B cell (primary cell): ENCODE measurements around the gene CBLN1. TPM values are rescaled to one million over a fixed set of nuclear protein-coding genes. Genes with fewer than 3 reads are reported as not detected.

Source experiments
- ATAC-seq: fragments of 200-7000 bp; cut with Tn5 transposase; one replicate; pipeline ENCODE4 v1.10.0; 2021; ENCODE audit warnings: low read depth, mild to moderate bottlenecking, moderate number of reproducible peaks, moderate library complexity
- CTCF ChIA-PET: fragments of 350-600 bp; sonication (Branson Sonifier 250); formaldehyde crosslinking; loops from one replicate; lab custom pipeline; 2021; ENCODE audit warnings: antibody characterized with exemption, inconsistent platforms; lab: Charles Lee
- POLR2A ChIA-PET: fragments of 350-600 bp; sonication (Branson Sonifier 250); formaldehyde crosslinking; loops from one replicate; lab custom pipeline; 2021; ENCODE audit warnings: antibody characterized with exemption; lab: Charles Lee
- DNase-seq: peaks from one replicate; pipeline ENCODE4 v3.0.0; 2013
- H2AFZ ChIP-seq: 2 replicates; pipeline ENCODE4 v1.6.1; 2012; ENCODE audit warnings: mild to moderate bottlenecking, low read depth, low read length; ENCODE audit not compliant: insufficient read depth, poor library complexity, severe bottlenecking
- H3K27ac ChIP-seq, 2 donors: 1 replicate in 1 of 2; 2 replicates in 1 of 2; pipeline ENCODE4 v1.5.1; 2012 to 2013; ENCODE audit warnings: low read length in 2 of 2, mild to moderate bottlenecking in 2 of 2, moderate library complexity in 1 of 2
- H3K27me3 ChIP-seq, 4 experiments: fragments of 200-600 bp in 1 of 4; sonication (generic) in 1 of 4; replicated peaks in 1 of 4; 1 replicate in 2 of 4; 2 replicates in 2 of 4; pipeline versions ENCODE4 v1.6.1 to v1.7.0; 2013 to 2016; ENCODE audit warnings: low read length in 3 of 4, mild to moderate bottlenecking in 2 of 4, mixed read lengths in 1 of 4, moderate library complexity in 1 of 4; ENCODE audit not compliant: insufficient read depth in 4 of 4, control insufficient read depth in 3 of 4; ENCODE audit errors: control extremely low read depth in 1 of 4
- H3K36me3 ChIP-seq, 2 experiments: replicated peaks in 1 of 2; 1 replicate in 1 of 2; 2 replicates in 1 of 2; pipeline versions ENCODE4 v1.6.1 to v1.7.1; 2013; ENCODE audit warnings: low read length in 1 of 2; ENCODE audit not compliant: insufficient read depth in 2 of 2, control insufficient read depth in 1 of 2; ENCODE audit errors: control extremely low read depth in 1 of 2, extremely low read depth in 1 of 2
- H3K4me1 ChIP-seq, 2 donors: fragments of 200-600 bp in 1 of 2; sonication (generic) in 1 of 2; 1 replicate in 1 of 2; 2 replicates in 1 of 2; pipeline versions ENCODE4 v1.5.1 to v1.6.1; 2013 to 2017; ENCODE audit warnings: low read length in 2 of 2; ENCODE audit not compliant: control insufficient read depth in 2 of 2, insufficient read depth in 2 of 2
- H3K4me2 ChIP-seq: replicated peaks from 2 replicates; pipeline ENCODE3; 2012; ENCODE audit warnings: mild to moderate bottlenecking, low read depth, low read length; ENCODE audit not compliant: poor library complexity, severe bottlenecking
- H3K4me3 ChIP-seq, 5 experiments: fragments of 200-600 bp in 1 of 5; sonication (generic) in 1 of 5; 1 replicate in 3 of 5; 2 replicates in 2 of 5; pipeline versions ENCODE4 v1.5.1 to v1.7.0; 2011 to 2016; ENCODE audit warnings: low read length in 4 of 5, mild to moderate bottlenecking in 4 of 5, low read depth in 2 of 5, control low read depth in 1 of 5, moderate library complexity in 1 of 5; ENCODE audit not compliant: insufficient read depth in 1 of 5; ENCODE audit errors: control extremely low read depth in 1 of 5, extremely low read depth in 1 of 5
- H3K79me2 ChIP-seq: fragments of 200-600 bp; sonication (generic); one replicate; pipeline ENCODE4 v1.6.0; 2016; ENCODE audit warnings: low read length; ENCODE audit not compliant: control insufficient read depth, insufficient read depth
- H3K9ac ChIP-seq: fragments of 200-600 bp; sonication (generic); 2 replicates; pipeline ENCODE4 v1.6.1; 2017; ENCODE audit warnings: mild to moderate bottlenecking, low read length, moderate library complexity
- H3K9me3 ChIP-seq, 3 donors: one replicate each; pipeline versions ENCODE4 v1.6.1 to v1.7.1; 2013; ENCODE audit warnings: low read length in 2 of 3; ENCODE audit not compliant: control insufficient read depth in 2 of 3, insufficient read depth in 1 of 3; ENCODE audit errors: control extremely low read depth in 1 of 3
- H4K20me1 ChIP-seq: 2 replicates; pipeline ENCODE4 v1.6.0; 2012; ENCODE audit warnings: mild to moderate bottlenecking, low read length; ENCODE audit not compliant: insufficient read depth, control insufficient read depth, poor library complexity, severe bottlenecking
- H3K27ac Mint-ChIP-seq: one replicate; pipeline ENCODE4 v1.8.0; 2021; ENCODE audit warnings: mixed read lengths
- H3K27me3 Mint-ChIP-seq: one replicate; pipeline ENCODE4 v1.8.0; 2021; ENCODE audit warnings: mixed read lengths
- H3K4me1 Mint-ChIP-seq: one replicate; pipeline ENCODE4 v1.8.0; 2021; ENCODE audit warnings: mixed read lengths
- H3K4me3 Mint-ChIP-seq: one replicate; pipeline ENCODE4 v1.8.0; 2021; ENCODE audit warnings: mixed read lengths
- H3K9me3 Mint-ChIP-seq: one replicate; pipeline ENCODE4 v1.8.0; 2022; ENCODE audit warnings: mixed read lengths; ENCODE audit not compliant: insufficient read depth
- EZH2 ChIP-seq: IDR thresholded peaks from 2 replicates; pipeline ENCODE4 v1.6.1; 2012; ENCODE audit warnings: borderline replicate concordance, low read depth, mild to moderate bottlenecking, moderate library complexity, low read length; ENCODE audit not compliant: insufficient read depth, poor library complexity, severe bottlenecking
- WGBS: methylation state at CpG from one replicate; pipeline ENCODE4 v1.1.5; 2013; ENCODE audit warnings: missing lambda C conversion rate; ENCODE audit not compliant: insufficient coverage; 5-methylcytosine and 5-hydroxymethylcytosine counted together
- intact Hi-C: fragments of 100-400 bp; cut with micrococcal nuclease; formaldehyde crosslinking; loops from one replicate; pipeline ENCODE4 v1.10.0; 2022
- polyA plus RNA-seq: library from polyadenylated mRNA; depleted of rRNA; stranded (reverse); fragments of >200 nt; gene quantifications from 2 replicates; pipeline ENCODE4 v1.2.3, GENCODE V29; 2012
- total RNA-seq, 2 donors: library from RNA; stranded (reverse); fragments of 120-200 nt in 1 of 2; gene quantifications; 1 replicate in 1 of 2; 2 replicates in 1 of 2; pipeline versions ENCODE4 v1.2.3 to v1.2.4, GENCODE V29; 2013 to 2022
- TF ChIP-seq, protein P1 (sequence below): fragments of 200-600 bp; IDR thresholded peaks from one replicate; pipeline ENCODE4 v1.8.0; 2022; ENCODE audit warnings: antibody characterized with exemption, mild to moderate bottlenecking

Gene CBLN1
- total and polyA plus RNA-seq, 2 donors (not counting 1 experiment from before 2014, with no cell fraction given) = not detected

DNA sequence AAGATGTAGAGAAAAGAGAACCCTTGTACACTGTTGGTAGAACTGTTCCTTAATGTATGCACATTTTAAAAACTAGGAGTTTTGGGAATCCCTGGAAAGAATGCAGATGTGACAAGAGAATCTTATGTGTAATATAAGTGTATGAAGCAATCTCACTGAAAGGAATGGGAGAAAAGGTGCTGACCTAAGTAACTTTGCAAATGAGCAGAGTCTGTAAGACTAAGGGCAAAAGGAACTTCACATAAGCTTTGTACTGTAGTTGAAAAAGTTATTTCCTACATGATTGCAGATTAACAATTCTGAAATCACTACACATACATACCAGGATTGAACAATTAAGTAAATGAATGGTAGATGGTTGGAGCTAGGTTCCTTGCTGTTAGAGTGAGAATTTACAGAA, 22.3 kb downstream of the CBLN1 start:
- POLR2A ChIA-PET = no interaction called here
- Histone ChIP-seq H3K36me3 (no peaks in the 10 kb centered on the region), H3K79me2 (no peaks in the 10 kb centered on the region)

DNA sequence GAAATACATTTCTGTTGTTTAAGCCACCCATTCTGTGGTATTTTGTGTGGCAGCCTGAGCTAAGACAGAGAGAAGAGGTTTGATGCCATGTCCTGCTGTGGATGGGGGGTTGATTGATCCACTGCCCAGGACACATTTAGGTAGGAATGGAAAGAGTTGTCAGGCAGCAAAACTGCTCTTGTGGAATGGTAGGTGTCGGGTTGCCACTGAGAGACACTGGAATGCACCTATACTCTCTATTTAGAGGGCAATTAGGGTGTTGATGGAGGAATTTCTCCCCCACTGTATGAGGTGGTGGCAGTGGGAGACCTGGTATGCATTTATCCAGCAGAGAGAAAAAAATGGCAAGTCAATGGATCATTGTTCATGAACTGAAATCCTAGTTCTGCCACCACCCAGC, 30.9 kb downstream of the CBLN1 start:
- H2AFZ ChIP-seq = no peak overlapping the region
- Mint-ChIP-seq H3K27ac (no peak overlapping the region), H3K9me3 (peaks cover 4% of the 10 kb centered on the region), H3K27me3 (peaks cover 26% of the 10 kb centered on the region), H3K4me1 (no peaks in the 10 kb centered on the region), H3K4me3 (no peak overlapping the region)
- 60% methylated on average over 1 of the region's 1 CpG for WGBS
- no peaks in the 10 kb centered on the region for H3K79me2 ChIP-seq
- H3K4me1 ChIP-seq = no peaks in the 10 kb centered on the region
- DNase-seq = no peak
- no peaks in the 10 kb centered on the region for H3K36me3 ChIP-seq
- H3K9ac ChIP-seq = no peak overlapping the region
- H3K4me3 ChIP-seq = no peak overlapping the region
- intact Hi-C loops = no loop called here
- ChIA-PET CTCF (no interaction called here), POLR2A (no interaction called here)
- no peak overlapping the region for H3K27ac ChIP-seq
- ATAC-seq = no peak
- H4K20me1 ChIP-seq = no peaks in the 10 kb centered on the region
- TF ChIP-seq, protein P1, sequence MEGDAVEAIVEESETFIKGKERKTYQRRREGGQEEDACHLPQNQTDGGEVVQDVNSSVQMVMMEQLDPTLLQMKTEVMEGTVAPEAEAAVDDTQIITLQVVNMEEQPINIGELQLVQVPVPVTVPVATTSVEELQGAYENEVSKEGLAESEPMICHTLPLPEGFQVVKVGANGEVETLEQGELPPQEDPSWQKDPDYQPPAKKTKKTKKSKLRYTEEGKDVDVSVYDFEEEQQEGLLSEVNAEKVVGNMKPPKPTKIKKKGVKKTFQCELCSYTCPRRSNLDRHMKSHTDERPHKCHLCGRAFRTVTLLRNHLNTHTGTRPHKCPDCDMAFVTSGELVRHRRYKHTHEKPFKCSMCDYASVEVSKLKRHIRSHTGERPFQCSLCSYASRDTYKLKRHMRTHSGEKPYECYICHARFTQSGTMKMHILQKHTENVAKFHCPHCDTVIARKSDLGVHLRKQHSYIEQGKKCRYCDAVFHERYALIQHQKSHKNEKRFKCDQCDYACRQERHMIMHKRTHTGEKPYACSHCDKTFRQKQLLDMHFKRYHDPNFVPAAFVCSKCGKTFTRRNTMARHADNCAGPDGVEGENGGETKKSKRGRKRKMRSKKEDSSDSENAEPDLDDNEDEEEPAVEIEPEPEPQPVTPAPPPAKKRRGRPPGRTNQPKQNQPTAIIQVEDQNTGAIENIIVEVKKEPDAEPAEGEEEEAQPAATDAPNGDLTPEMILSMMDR = no peak
- no peak for TF ChIP-seq EZH2
- H3K27me3 ChIP-seq = no peaks in the 10 kb centered on the region
- no peak overlapping the region for H3K4me2 ChIP-seq
- H3K9me3 ChIP-seq = no peaks in the 10 kb centered on the region

More for the DNA sequence above, 22.3 kb downstream of the CBLN1 start:
- Histone ChIP-seq H3K27me3 (no peaks in the 10 kb centered on the region), H4K20me1 (no peaks in the 10 kb centered on the region), H3K27ac (no peak overlapping the region), H3K9ac (no peak overlapping the region), H2AFZ (no peak overlapping the region), H3K9me3 (peaks cover 0 to 3% (median 0%) of the 10 kb centered on the region in 3 donors), H3K4me3 (no peak overlapping the region), H3K4me1 (no peaks in the 10 kb centered on the region), H3K4me2 (no peak overlapping the region)
- DNase-seq (no peak), ATAC-seq (no peak)
- no peak overlapping the region for H3K4me3 Mint-ChIP-seq
- peaks cover under 1% of the 10 kb centered on the region for H3K9me3 Mint-ChIP-seq
- H3K4me1 Mint-ChIP-seq = no peaks in the 10 kb centered on the region
- no peak overlapping the region for H3K27ac Mint-ChIP-seq
- CTCF ChIA-PET = no interaction called here
- intact Hi-C loops = no loop called here
- TF ChIP-seq EZH2 = no peak
- TF ChIP-seq, protein P1 = no peak
- H3K27me3 Mint-ChIP-seq = peaks cover 9% of the 10 kb centered on the region
